Measurements from ENCODE around the gene IGFBP1.

GRCh38 chr7:45872116-45873034, 15.9 kb upstream of the IGFBP1 start:
- TF ChIP-seq POLR2AphosphoS5 (IDR thresholded peaks at IDR 0.05) (no peak), CTCF (IDR thresholded peaks at IDR 0.05) (peak in 1 of 2 donors; percentile 10)
